Measurements from ENCODE around the gene CRTAP.
"Not testable (repeated sequence)": the region's sequence is repeated elsewhere in the genome, so short reads cannot be mapped to it uniquely, and the experiment has no call there.

Gene CRTAP

DNA sequence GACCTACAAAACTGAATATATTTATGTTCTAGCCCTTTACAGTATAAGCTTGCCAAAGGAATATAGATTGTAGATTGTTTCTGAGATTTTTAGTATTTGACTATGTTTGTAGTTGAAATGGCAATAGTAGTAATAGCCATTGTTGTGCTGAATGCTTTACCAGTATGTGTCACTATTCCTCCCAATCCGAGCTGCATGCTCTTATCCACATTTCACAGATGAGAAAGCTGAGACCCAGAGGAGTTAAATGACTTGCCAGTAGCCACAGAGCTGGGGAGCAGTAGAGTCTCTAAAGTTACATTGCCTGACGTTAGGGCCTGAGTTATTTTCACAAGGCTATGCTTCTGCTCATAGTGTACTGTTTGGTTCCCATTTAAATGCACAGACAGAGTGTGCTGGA lies 13.6 kb upstream of the CRTAP start:
- no peak for DNase-seq (ENCODE audit: low spot score)

DNA sequence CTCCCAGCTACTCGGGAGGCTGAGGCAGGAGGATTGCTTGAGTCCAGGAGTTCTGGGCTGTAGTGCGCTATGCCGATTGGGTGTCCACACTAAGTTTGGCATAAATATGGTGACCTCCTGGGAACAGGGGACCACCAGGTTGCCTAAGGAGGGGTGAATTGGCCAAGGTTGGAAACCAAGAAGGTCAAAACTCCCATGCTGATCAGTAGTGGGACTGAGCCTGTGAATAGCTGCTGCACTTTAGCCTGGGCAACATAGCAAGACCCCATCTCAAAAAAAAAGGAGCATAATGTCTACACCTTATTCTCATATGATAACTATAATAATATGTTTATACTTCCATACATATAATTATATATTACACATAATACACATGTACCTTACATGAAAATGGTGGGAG lies 10.8 kb upstream of the CRTAP start:
- DNase-seq (ENCODE audit: low spot score) = no peak

DNA sequence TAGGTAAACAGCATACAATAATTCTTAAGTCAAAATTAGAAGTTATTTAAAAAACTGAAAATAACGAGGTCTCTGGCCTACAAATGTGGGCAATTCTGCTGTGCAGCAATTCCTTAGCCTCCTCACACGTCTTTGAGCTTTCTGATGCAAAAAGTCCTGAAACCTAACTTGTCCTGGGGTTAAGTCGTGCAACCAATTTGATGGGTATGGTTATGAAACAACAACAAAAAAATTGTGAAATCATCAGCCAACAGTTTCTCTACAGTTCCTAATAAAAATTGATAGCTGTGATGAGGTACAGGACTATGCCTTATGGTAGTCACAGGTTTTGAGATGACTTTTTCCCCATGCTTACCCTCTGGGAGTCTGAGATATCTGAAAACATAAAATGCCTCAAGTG lies 10.3 kb upstream of the CRTAP start:
- no peak for DNase-seq (ENCODE audit: low spot score)

DNA sequence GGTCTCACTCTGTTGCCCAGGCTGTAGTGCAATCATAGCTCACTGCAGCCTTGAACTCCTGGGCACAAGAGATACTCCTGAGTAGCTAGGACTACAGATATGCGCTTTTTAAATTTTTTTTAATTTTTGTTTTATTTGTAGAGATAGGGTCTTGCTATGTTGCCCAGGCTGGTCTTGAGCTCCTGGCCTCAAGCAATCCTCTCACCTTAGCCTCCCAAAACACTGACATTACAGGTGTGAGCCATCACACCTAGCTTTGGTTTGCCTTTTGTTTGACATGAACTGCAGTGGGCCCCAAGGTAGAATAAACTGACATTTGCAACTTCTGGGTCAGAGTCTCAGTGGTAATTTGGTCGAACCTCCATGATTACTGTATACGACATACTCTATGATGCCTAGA lies 9.0 kb upstream of the CRTAP start:
- no peak for DNase-seq (ENCODE audit: low spot score)

DNA sequence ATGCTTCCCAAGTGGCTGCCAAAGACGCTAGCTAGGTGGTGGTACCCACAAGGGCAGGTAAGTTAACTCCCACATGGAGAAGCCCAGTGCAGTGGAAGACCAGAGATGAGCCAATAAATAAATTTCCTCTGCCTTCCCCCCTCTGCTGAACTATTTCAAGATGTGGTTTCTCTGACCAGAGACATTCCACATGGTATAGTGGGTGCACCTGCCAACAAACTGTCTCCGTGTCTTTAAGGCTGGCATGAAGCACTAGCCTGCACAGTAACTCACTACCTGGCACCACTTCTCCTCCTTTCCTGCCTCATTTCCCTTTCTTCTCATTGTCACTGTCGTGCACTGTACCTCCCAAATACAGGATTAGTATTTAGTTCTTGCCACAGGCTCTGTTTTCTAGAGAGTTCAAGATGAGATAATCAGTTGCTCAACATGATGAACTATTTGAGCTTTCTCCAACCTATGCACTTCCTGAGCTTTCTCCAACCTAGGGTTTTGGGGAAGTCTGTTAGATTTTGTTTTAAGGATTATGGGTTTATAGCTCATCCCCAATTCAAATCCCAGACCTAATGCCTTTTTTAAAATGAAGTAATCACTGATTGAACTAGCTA lies 8.4 kb upstream of the CRTAP start:
- no peak for DNase-seq (ENCODE audit: low spot score)

DNA sequence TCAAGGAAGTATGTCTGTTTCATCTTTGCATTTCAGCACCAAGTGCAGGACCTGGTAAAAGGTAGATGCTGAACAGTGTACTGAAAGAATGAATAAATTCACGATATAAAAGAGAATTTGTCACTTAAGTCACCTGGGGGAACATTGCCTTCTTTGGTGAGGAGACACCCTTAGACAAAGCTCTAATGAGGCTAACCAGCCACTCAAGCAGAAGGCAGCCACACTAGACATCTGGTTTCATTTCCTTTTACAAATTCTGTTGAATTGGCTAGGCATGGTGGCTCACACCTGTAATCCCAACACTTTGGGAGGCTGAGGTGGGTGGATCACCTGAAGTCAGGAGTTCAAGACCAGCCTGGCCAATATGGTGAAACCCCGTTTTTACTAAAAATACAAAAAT lies 7.0 kb upstream of the CRTAP start:
- not testable (repeated sequence) for DNase-seq (ENCODE audit: low spot score)

DNA sequence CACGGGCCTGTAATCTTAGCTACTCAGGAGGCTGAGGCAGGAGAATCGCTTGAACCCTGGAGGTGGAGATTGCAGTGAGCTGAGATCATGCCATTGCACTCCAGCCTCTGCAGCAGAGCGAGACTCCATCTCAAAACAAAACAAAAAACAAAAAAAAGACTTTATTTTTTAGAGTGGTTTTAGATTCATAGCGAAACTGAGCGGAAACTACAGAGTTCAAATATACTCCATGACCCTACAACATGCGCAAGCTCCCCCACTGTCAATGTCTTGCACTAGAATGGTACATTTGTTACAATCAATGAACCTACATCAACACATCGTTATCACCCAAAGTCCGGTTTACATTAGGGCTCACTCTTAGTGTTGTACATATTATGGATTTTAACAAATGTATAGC lies 2.2 kb upstream of the CRTAP start:
- DNase-seq (ENCODE audit: low spot score) = no peak

DNA sequence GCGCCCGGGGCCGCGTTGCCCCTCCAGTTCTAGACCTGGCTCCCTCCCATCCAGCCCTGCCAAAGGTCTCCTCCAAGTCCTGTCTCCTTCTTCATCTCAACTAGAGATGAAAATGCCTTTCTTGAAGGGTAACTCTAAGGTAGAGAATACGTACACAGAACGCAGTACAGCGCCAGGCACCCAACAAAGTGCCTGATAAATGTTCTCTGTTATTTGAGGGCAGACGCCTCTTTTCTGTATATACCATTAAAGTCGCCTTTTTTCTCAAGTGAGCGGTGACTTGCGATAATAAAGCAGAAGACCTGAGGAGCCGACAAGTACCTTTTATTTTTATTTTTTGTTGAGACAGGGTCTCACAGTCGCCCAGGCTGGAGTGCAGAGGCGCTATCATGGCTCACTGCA lies 809 bp downstream of the CRTAP start:
- no peak for DNase-seq (ENCODE audit: low spot score)

DNA sequence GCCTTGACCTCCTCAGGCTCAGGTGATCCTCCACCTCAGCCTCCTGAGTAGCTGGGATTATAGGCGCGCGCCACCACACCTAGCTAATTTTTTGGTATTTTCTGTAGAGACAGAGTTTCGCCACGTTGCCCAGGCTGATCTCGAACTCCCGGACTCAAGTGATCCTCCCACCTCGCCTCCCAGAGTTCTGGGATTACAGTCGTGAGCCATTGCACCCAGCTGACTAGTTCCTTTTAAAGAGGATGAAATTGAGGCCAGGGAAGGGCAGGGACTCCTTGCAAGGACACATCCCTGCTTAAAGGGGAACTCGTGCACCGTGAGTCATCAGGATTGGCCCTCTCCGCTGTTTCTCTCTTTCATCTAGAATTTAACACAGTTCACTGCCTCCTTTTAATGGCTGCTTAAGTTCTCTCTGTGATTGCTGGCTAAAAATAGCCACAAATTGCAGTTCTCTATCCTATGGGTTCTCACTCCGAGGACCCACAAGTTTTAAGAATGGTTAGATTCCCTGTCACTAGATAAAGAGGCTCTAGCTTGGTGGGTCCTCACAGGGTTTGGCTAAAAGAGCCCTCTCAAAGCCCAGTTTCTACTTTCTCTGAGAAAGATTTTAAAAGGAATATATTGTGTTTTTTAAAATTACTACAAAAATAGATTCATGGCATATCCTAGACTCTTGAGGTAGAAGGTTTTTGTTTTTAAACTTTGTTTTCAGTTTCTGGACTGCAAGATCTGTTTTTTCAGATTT lies 1.4 kb downstream of the CRTAP start:
- DNase-seq (ENCODE audit: low spot score) = peak; percentile 84

DNA sequence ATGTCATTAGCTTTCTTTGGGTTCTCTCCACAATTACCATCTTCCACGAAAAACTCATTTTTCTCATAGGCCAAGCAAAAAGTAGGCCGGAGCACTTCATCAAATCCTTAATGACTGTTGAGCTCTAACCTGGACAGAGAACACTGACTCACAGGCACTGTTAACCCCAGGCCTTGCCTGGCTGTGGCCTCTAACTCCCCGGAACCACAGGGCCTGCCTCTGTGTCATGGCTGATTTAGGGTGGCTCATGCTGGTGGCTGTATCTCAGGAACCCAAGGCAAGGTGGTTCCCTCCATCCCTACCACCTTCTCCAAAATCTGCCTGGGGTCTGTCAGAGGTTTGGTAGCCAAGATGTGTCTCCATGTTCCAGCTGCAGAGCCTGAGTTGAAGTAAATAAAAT lies 3.6 kb downstream of the CRTAP start:
- no peak for DNase-seq (ENCODE audit: low spot score)

DNA sequence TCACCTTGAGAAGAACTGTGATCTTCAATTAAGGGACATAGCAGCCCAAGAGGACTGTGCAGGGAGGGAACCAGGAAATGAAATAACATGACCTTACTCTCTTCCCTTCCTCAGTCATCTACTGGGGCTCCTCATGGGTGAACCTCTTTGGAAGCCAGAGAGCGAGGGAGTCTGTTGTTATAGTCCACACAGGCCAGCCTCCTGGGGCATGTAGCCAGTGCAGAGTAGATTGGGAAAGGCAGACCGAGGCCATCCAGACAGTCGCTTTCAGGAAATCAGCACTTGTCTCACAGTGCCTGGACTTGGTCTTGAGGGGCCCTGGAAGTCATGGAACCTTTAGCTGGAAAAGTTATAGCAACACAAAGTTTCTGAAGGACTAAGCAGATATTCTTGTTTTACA lies 6.1 kb downstream of the CRTAP start:
- DNase-seq (ENCODE audit: low spot score) = no peak

DNA sequence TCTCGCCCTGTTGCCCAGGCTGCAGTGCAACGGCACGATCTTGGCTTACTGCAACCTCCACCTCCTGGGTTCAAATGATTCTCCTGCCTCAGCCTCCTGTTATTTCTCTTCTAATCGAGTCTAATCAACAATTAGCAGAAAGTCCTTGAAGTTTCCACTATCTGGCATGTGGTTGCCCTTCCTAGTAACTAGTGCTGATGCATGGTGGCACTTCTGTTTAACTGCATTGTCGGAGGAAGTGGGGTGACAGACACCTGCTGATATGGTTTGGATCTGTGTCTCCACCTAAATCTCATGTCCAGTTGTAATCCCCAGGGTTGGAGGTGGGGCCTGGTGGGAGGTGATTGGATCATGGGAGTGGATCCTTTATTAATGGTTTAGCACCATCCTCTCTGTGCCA lies 9.2 kb downstream of the CRTAP start:
- no peak for DNase-seq (ENCODE audit: low spot score)

DNA sequence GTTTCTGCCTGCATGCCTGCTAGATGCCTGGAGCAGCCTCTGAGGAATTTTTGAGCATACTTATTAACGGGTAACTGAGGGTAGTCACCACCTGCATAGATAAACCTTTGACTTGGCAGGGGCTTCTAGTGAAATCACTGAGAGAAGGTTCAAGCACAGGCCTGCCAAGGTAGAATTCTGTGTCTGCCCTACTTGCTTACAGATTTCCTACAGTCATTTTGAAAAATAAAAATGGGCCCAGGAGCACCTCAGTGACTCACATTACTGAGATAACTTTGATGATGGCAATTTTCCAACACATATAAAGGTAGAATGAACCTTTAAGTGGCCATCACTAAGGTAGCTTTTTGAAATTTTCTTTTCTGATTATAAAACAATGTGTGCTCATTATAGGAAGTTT lies 10.8 kb downstream of the CRTAP start:
- no peak for DNase-seq (ENCODE audit: low spot score)

DNA sequence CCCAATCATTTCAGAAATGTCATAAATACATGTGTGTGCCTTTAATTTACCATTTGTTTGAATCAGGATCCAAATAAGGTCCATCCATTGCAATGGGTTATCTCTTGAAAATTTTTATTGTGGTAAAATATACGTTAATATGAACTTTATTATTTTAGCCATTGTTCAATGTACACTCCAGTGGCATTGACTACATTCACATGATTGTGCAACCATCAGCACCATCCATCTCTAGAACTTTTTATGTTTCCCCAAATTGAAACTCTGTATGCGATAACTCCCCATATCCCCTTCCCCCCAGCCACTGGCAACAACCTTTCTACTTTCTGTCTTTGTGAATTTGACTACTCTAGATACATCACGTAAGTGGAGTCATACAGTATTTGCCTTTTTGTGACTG lies 12.0 kb downstream of the CRTAP start:
- DNase-seq (ENCODE audit: low spot score) = no peak

DNA sequence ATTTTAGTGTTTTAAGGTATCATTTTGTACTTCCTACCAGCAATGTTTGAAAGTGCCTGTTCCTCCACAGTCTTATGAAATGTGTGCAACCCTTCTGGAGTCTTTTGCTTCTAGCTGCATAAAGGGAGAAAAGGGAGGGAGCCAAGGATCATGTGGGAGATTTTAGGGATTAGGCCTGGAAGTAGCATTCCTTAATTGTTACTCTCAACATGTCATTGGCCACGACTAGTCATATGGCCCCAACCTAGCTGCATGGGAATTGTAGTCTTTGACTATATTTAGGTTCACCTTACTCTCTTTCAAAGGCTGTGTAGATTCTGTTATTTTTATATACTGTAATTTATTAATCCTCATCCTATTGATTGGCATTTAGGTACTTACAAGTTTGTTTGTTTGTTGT lies 14.9 kb downstream of the CRTAP start:
- no peak for DNase-seq (ENCODE audit: low spot score)

DNA sequence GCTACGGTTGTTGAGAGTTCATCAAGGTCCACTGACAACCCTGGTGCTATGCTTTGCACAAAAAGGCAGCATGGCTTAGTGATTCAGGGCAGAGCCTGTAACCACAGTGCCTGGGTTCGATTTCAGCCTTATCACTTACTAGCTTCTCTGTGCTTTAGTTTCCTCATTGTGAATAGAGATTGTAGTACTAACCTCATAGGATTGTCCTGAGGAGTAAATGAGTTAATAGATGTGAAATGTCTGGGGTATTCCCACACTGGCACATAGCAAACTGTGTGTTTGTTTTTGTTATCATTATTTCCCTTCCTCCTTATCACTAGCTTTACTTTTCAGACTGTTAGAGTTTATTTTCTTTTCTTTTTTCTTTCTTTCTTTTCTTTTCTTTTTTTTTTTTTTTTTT lies 16.3 kb downstream of the CRTAP start:
- no peak for DNase-seq (ENCODE audit: low spot score)

DNA sequence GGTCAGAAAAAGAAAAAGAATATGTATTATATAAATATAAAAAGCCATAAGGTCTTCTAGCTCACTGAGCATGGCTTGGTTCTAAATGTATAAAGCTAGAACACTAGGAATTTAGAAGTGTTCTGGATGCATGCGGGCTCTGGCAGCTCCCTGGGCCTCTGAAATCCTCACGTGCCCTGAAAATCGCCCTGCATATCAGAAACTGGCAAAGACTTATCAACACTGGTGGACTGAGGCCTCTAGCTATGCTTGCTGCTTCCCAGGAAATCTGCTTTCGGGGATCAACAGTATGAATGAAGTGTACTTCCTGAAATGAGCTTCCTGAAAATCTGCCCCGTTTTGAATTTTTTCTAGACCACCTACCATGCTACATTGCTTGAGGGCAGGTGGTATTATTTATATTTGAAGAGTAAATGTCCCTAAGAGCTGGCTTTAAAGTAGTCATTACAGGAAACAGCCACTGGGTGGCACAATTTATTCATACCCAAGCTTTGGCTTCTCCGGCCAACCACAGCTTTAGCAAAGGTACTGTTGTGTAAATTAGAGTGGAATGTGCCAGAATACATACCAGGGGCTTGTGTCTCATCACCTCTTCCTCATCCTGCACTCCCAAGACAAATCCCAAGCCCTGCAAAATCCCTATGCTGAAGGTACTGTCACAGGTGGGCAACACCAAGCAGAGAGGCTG lies 17.7 kb downstream of the CRTAP start:
- DNase-seq (ENCODE audit: low spot score) = peak; percentile 80

DNA sequence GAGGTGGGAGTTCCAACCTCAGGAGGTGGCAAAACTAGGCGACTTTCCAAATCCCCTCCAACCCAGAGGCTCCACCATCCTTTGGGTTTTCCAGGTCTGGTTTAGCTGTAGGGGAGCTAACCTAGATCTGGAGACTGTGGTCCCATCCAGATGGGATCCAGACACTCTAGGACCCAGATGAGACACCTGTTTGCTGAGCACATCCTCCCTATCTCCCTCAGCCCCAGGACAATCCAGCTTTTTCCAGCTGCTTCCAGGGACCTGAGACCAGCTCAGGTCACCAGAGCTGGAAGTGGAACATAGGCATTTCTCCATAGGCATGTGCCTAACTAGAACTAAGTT lies 18.2 kb downstream of the CRTAP start:
- DNase-seq (ENCODE audit: low spot score) = no peak

DNA sequence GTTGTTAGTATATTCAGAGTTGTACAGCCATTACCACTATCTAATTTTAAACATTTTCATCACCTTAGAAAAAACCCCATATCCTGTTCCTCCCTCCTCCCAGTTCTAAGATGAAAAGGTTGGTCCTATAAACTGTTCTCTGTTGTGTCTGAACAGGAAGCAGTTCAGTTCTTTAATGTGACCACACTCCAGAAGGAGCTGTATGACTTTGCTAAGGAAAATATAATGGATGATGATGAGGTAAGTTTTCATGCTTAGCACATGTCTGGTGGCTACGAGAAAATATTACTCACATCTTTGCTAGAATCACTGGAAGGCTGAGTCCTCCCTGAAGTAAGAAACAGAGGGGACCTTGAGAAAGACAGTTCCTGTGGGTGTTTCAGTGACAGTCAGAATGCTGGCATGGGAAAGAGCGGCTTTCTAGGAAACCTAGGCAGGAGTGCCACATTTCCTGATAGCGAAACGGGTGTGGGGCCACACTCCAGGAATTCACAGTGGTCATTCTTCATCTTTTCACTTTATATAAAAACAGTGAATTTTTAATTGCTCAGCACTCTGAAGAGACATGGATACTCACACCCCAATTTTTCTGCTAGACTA lies 20.3 kb downstream of the CRTAP start:
- no peak for DNase-seq (ENCODE audit: low spot score)

DNA sequence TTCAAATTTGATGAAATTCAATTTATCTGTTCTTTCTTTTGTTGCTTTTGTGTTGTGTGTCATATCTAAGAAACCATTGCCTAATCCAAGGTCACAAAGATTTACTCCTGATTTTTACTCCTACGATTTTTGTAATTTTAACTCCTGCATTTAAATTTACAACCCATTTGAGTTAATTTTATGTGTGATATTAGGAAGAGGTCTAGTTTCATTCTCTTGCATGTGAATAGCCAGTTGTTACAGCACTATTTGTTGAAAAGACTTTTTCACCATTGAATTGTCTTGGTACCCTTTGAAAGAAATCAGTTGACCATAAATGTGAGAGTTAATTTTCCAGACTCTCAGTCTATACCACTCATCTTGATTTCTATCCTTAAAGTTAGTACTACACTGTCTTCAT lies 23.9 kb downstream of the CRTAP start:
- DNase-seq (ENCODE audit: low spot score) = no peak

DNA sequence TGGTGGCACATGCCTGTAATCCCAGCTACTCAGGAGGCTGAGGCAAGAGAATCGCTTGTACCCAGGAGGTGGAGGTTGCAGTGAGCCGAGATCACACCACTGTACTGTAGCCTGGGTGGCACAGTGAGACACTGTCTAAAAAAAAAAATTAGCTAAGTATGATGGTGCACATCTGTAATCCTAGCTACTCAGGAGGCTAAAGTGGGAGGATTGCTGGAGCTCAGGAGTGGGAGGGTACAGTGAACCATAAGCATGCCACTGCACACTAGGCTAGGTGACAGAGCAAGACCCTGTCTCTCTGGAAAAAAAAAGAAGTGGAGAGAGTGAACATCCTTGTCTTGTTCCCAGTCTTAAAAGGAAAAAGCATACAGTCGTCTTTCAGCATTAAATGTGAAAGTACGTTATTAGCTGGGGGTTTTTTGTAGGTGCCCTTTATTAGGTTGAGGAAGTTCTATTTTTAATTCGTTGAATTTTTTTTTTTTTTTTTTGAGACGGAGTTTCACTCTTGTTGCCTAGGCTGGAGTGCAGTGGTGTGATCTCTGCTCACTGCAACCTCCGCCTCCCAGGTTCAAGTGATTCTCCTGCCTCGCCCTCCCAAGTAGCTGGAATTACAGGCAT lies 25.3 kb downstream of the CRTAP start:
- DNase-seq (ENCODE audit: low spot score) = not testable (repeated sequence)

DNA sequence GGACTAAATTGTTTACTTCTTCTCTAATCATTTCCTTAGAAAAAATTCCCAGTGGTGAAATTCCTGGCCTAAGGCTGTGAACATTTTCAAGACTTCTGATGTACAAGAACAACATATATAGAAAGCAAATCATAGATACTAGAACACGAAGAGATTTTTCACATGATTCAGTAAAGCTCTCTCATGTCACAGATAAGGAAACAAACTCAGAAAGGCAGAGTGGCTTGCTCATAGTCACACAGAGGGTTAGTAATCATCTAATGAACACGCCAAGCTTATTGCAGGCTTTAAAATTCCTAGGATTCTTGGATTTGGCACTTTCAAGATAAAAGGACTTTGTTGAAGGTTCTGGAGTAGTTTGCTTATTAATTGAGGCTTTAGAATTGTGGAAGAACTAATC lies 26.2 kb downstream of the CRTAP start:
- no peak for DNase-seq (ENCODE audit: low spot score)

DNA sequence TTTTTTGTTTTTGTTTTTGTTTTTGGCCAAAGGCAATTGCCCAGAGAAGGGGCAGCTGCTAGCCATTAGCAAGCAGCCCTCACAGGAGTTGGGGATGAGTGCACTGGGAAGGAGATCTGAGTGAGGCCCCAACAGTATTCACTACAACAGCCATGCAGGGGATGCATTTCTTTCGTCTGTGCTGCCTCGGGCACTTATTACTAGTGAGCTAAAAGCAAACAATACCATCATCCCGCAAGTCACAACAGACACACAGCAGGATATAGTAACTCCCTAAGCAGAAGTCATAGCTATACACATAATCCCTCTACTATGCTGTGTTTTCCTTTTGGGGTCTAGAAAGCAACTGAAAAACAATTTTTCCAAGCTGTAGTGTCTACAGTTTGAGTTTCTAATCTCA lies 27.2 kb downstream of the CRTAP start:
- DNase-seq (ENCODE audit: low spot score) = no peak
